OCI-LY3 (cell line): ENCODE results near the gene ASPN.

ENCODE experiments used
- H2AFZ ChIP-seq: fragments of 200-600, 300-600 bp; shearing (Covaris generic); 2 replicates; pipeline ENCODE4 v1.6.0; 2014; ENCODE audit warnings: antibody characterized with exemption, low read depth, low read length
- H3K27ac ChIP-seq: fragments of 200-600, 300-600 bp; sonication (generic); 2 replicates; pipeline ENCODE4 v1.5.1; 2014; ENCODE audit warnings: mild to moderate bottlenecking, low read length, moderate library complexity, mixed read lengths
- H3K27me3 ChIP-seq: fragments of 200-600, 300-600 bp; sonication (generic); 2 replicates; pipeline ENCODE4 v1.6.1; 2014; ENCODE audit warnings: low read depth, low read length, mixed read lengths
- H3K36me3 ChIP-seq: fragments of 200-600, 300-600 bp; sonication (generic); replicated peaks from 2 replicates; pipeline ENCODE3; 2014; ENCODE audit warnings: low read depth, low read length, mixed read lengths
- H3K4me1 ChIP-seq: fragments of 300-600, 200-600 bp; sonication (generic); 2 replicates; pipeline ENCODE4 v1.6.1; 2014; ENCODE audit warnings: low read length, mixed read lengths
- H3K4me2 ChIP-seq: fragments of 200-600, 300-600 bp; sonication (generic); 2 replicates; pipeline ENCODE4 v1.6.1; 2014; ENCODE audit warnings: low read length, mixed read lengths
- H3K4me3 ChIP-seq: fragments of 300-600, 200-600 bp; sonication (generic); 2 replicates; pipeline ENCODE4 v1.5.1; 2014; ENCODE audit warnings: antibody characterized with exemption, mild to moderate bottlenecking, low read length, moderate library complexity
- H3K79me2 ChIP-seq: fragments of 300-600, 200-600 bp; shearing (Covaris generic); 2 replicates; pipeline ENCODE4 v1.6.1; 2014; ENCODE audit warnings: mild to moderate bottlenecking, low read length, mixed read lengths
- H3K9ac ChIP-seq: fragments of 300-600, 200-600 bp; shearing (Covaris generic); 2 replicates; pipeline ENCODE4 v1.6.0; 2014; ENCODE audit warnings: mild to moderate bottlenecking, low read length, moderate library complexity
- H3K9me3 ChIP-seq: fragments of 200-600, 300-600 bp; shearing (Covaris generic); 2 replicates; pipeline ENCODE4 v1.6.1; 2014; ENCODE audit warnings: low read length, mixed read lengths; ENCODE audit not compliant: insufficient read depth
- H4K20me1 ChIP-seq: fragments of 200-600, 300-600 bp; sonication (generic); 2 replicates; pipeline ENCODE4 v1.6.1; 2016; ENCODE audit warnings: low read length, mixed read lengths; ENCODE audit not compliant: insufficient read depth
- CTCF ChIP-seq: fragments of 200-600, 300-600 bp; sonication (generic); IDR thresholded peaks from 2 replicates; pipeline ENCODE4 v1.5.1; 2014; ENCODE audit warnings: antibody characterized with exemption, low read length, low read depth
- EZH2phosphoT487 ChIP-seq: fragments of 200-600 bp; shearing (Covaris generic); IDR thresholded peaks from 2 replicates; pipeline ENCODE4 v1.6.1; 2018; ENCODE audit warnings: antibody characterized with exemption, mixed run types, low read depth

Gene ASPN

GRCh38 chr9:92482329-92482728, at the start of gene ASPN:
TSS of gene ASPN (minus strand) at chr9:92482506.
- H3K4me1 ChIP-seq = peaks cover 12% of the 10 kb centered on the region
- no peak within 1 kb of the TSS for H3K27ac ChIP-seq
- H3K9ac ChIP-seq = no peak within 1 kb of the TSS
- peak within 1 kb of the TSS; percentile 53 for H3K4me2 ChIP-seq
- no peak for TF ChIP-seq CTCF
- no peaks in the 10 kb centered on the region for H3K27me3 ChIP-seq
- H4K20me1 ChIP-seq = no peaks in the 10 kb centered on the region
- no peaks in the 10 kb centered on the region for H3K36me3 ChIP-seq
- H3K9me3 ChIP-seq = no peaks in the 10 kb centered on the region
- H2AFZ ChIP-seq = no peak within 1 kb of the TSS
- peak within 1 kb of the TSS; percentile 37; the same call in 1 of the 2 replicates for H3K4me3 ChIP-seq
- no peaks in the 10 kb centered on the region for H3K79me2 ChIP-seq

GRCh38 chr9:92530893-92531292, 48.6 kb upstream of the ASPN start:
- Histone ChIP-seq H3K4me3 (no peak overlapping the region), H4K20me1 (no peaks in the 10 kb centered on the region), H3K9ac (no peak overlapping the region), H3K79me2 (0 out of 2 replicates have a peak, but pooled peaks cover 2% of the 10 kb centered on the region), H3K9me3 (peaks cover 4% of the 10 kb centered on the region; the same call in 1 of the 2 replicates), H3K36me3 (peaks cover 10% of the 10 kb centered on the region), H2AFZ (no peak overlapping the region), H3K27me3 (no peaks in the 10 kb centered on the region), H3K4me2 (no peak overlapping the region), H3K4me1 (peaks cover 25% of the 10 kb centered on the region), H3K27ac (no peak overlapping the region)
- TF ChIP-seq EZH2phosphoT487 (no peak), CTCF (no peak)

- H3K9ac ChIP-seq = no peak overlapping the region
- peaks cover 10% of the 10 kb centered on the region for H3K36me3 ChIP-seq
- no peaks in the 10 kb centered on the region for H4K20me1 ChIP-seq
- H3K27ac ChIP-seq = no peak overlapping the region
- peaks cover 9% of the 10 kb centered on the region for H3K4me1 ChIP-seq
- TF ChIP-seq EZH2phosphoT487 (no peak), CTCF (no peak)
- no peak overlapping the region for H3K4me3 ChIP-seq
- H3K9me3 ChIP-seq = peaks cover 4% of the 10 kb centered on the region; the same call in 1 of the 2 replicates
- no peak overlapping the region for H2AFZ ChIP-seq
- H3K79me2 ChIP-seq = 0 out of 2 replicates have a peak, but pooled peaks cover 2% of the 10 kb centered on the region
- H3K4me2 ChIP-seq = no peak overlapping the region
- no peaks in the 10 kb centered on the region for H3K27me3 ChIP-seq
Measured at GRCh38 chr9:92529124-92529523, 46.8 kb upstream of the ASPN start.

- H3K27me3 ChIP-seq = no peaks in the 10 kb centered on the region
- H3K9ac ChIP-seq = no peak overlapping the region
- no peak overlapping the region for H2AFZ ChIP-seq
- H3K4me2 ChIP-seq = no peak overlapping the region
- H3K4me1 ChIP-seq = peaks cover 3% of the 10 kb centered on the region
- no peak overlapping the region for H3K27ac ChIP-seq
- H3K4me3 ChIP-seq = no peak overlapping the region
- H4K20me1 ChIP-seq = no peaks in the 10 kb centered on the region
- 0 out of 2 replicates have a peak, but pooled peaks cover 2% of the 10 kb centered on the region for H3K79me2 ChIP-seq
- H3K36me3 ChIP-seq = peaks cover 8% of the 10 kb centered on the region
- TF ChIP-seq EZH2phosphoT487 = no peak
- TF ChIP-seq CTCF = no peak
- peaks cover 2% of the 10 kb centered on the region; the same call in 1 of the 2 replicates for H3K9me3 ChIP-seq
Measured at GRCh38 chr9:92528522-92528849, 46.2 kb upstream of the ASPN start.
